CD8-positive, alpha-beta memory T cell (primary cell): Measurements from ENCODE around the gene PTPRZ1. TPM values are rescaled to one million over a fixed set of nuclear protein-coding genes. Genes with fewer than 3 reads are reported as not detected.

Experiments
- CTCF ChIA-PET: fragments of 350-600 bp; sonication (Branson Sonifier 250); formaldehyde crosslinking; loops from one replicate; lab custom pipeline; 2021; ENCODE audit warnings: antibody characterized with exemption; lab: Charles Lee
- POLR2A ChIA-PET: fragments of 350-600 bp; sonication (Branson Sonifier 250); formaldehyde crosslinking; loops from one replicate; lab custom pipeline; 2021; ENCODE audit warnings: antibody characterized with exemption; lab: Charles Lee
- DNase-seq, 5 donors: peaks; one replicate each; pipeline versions ENCODE4 v3.0.0 to v3.0.0-alpha.2; 2020 to 2022; ENCODE audit warnings: mixed read lengths in 1 of 5
- H3K27ac ChIP-seq: one replicate; pipeline ENCODE4 v1.7.0; 2013; ENCODE audit warnings: low read depth, mild to moderate bottlenecking, low read length, moderate library complexity
- H3K27me3 ChIP-seq: 2 replicates; pipeline ENCODE4 v1.7.0; 2013; ENCODE audit warnings: low read length, mild to moderate bottlenecking; ENCODE audit not compliant: insufficient read depth, poor library complexity, severe bottlenecking
- H3K36me3 ChIP-seq: 2 replicates; pipeline ENCODE4 v1.7.0; 2013; ENCODE audit warnings: mild to moderate bottlenecking, low read length, moderate library complexity; ENCODE audit not compliant: insufficient read depth
- H3K4me1 ChIP-seq: 2 replicates; pipeline ENCODE4 v1.7.0; 2013; ENCODE audit warnings: mild to moderate bottlenecking, low read length, moderate library complexity; ENCODE audit not compliant: insufficient read depth
- H3K4me3 ChIP-seq: 2 replicates; pipeline ENCODE4 v1.7.0; 2013; ENCODE audit warnings: mild to moderate bottlenecking, low read length
- H3K9me3 ChIP-seq: 2 replicates; pipeline ENCODE4 v1.7.0; 2013; ENCODE audit warnings: mild to moderate bottlenecking, low read length
- H3K27ac Mint-ChIP-seq, 8 donors: one replicate each; pipeline ENCODE4 v1.8.0; 2020 to 2021; ENCODE audit warnings: mixed read lengths in 8 of 8, mild to moderate bottlenecking in 6 of 8, inconsistent platforms in 3 of 8, moderate library complexity in 3 of 8
- H3K27me3 Mint-ChIP-seq, 2 donors: one replicate each; pipeline ENCODE4 v1.8.0; 2020 to 2021; ENCODE audit warnings: mixed read lengths in 2 of 2, mild to moderate bottlenecking in 1 of 2, moderate library complexity in 1 of 2
- H3K36me3 Mint-ChIP-seq, 3 donors: one replicate each; pipeline ENCODE4 v1.8.0; 2020 to 2021; ENCODE audit warnings: mixed read lengths in 3 of 3, inconsistent platforms in 1 of 3, mild to moderate bottlenecking in 1 of 3
- H3K4me1 Mint-ChIP-seq, 3 donors: one replicate each; pipeline ENCODE4 v1.8.0; 2020 to 2021; ENCODE audit warnings: mixed read lengths in 3 of 3, inconsistent platforms in 1 of 3, mild to moderate bottlenecking in 1 of 3
- H3K4me3 Mint-ChIP-seq, 7 donors: one replicate each; pipeline ENCODE4 v1.8.0; 2020 to 2021; ENCODE audit warnings: mixed read lengths in 7 of 7, mild to moderate bottlenecking in 6 of 7, moderate library complexity in 4 of 7, inconsistent platforms in 2 of 7
- H3K9me3 Mint-ChIP-seq, 5 donors: one replicate each; pipeline ENCODE4 v1.8.0; 2020 to 2022; ENCODE audit warnings: mixed read lengths in 5 of 5, mild to moderate bottlenecking in 3 of 5, moderate library complexity in 2 of 5, inconsistent platforms in 1 of 5
- polyA plus RNA-seq: library from polyadenylated mRNA; unstranded; fragments of 300-500 nt; fragmentation: Illumina TruSeq; gene quantifications from one replicate; pipeline ENCODE4 v1.2.3, GENCODE V29; 2021
- total RNA-seq, 2 experiments: library from RNA; stranded (reverse); gene quantifications; one replicate each; pipeline ENCODE4 v1.2.3, GENCODE V29; 2021

Gene PTPRZ1
- total and polyA plus RNA-seq, 3 experiments from 2014 or later = not detected

DNA sequence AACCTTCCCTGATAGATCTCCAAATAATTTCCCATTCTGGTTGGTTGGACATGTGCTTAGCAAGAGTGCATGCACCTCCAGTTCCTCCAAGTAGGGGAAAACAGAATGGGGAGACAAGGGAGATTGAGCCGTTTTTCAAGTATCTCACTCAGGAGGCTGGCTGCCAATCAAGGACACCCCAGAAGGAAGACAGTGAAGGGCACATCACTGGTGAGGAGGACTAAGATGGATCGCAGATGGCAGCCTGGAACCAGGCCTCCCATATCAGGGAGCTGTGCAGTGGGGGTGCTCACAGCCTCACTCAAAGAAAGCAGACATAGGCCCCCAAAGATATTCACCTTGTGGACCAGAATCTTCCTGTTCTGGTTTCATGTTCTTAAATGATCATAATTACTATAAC is 31.2 kb downstream of the PTPRZ1 start:
- Mint-ChIP-seq H3K4me3 (no peak overlapping the region), H3K27me3 (peaks cover 0 to 1% of the 10 kb centered on the region in 2 donors), H3K4me1 (no peaks in the 10 kb centered on the region), H3K27ac (no peak overlapping the region), H3K36me3 (no peaks in the 10 kb centered on the region), H3K9me3 (peaks cover 0 to 8% (median 2%) of the 10 kb centered on the region in 5 donors)
- no peak overlapping the region for H3K4me3 ChIP-seq
- no peak overlapping the region for H3K27ac ChIP-seq
- no peaks in the 10 kb centered on the region for H3K36me3 ChIP-seq
- no peak for DNase-seq
- H3K4me1 ChIP-seq = no peaks in the 10 kb centered on the region
- CTCF ChIA-PET = no interaction called here
- H3K27me3 ChIP-seq = no peaks in the 10 kb centered on the region
- no peaks in the 10 kb centered on the region for H3K9me3 ChIP-seq
- POLR2A ChIA-PET = no interaction called here

DNA sequence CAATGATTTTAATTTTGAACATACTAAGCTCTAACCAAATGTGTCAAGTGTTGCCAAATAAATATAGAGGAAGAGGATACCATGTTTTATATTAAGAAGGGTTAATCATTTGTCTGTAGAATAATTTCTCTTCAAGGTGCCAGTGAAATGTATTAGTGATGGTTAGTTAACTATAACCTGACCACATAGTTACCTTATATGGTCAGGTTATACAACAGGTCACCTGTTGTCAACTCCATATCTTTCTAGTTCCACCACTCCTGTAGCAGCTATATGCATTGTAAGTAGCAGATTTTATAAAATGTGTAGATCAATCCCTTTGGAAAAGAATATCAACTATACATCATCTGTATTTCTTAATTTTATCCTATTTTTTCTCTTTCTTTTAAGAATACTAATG is 35.1 kb downstream of the PTPRZ1 start:
- Histone ChIP-seq H3K9me3 (no peaks in the 10 kb centered on the region), H3K27me3 (no peaks in the 10 kb centered on the region), H3K36me3 (no peaks in the 10 kb centered on the region), H3K4me3 (no peak overlapping the region), H3K27ac (no peak overlapping the region), H3K4me1 (no peaks in the 10 kb centered on the region)
- Mint-ChIP-seq H3K36me3 (no peaks in the 10 kb centered on the region), H3K27me3 (peaks cover 0 to 5% of the 10 kb centered on the region in 2 donors), H3K27ac (no peak overlapping the region), H3K4me1 (no peaks in the 10 kb centered on the region), H3K4me3 (no peak overlapping the region), H3K9me3 (peaks cover 0 to 11% (median 2%) of the 10 kb centered on the region in 5 donors)
- CTCF ChIA-PET = no interaction called here
- no peak for DNase-seq
- POLR2A ChIA-PET = no interaction called here

DNA sequence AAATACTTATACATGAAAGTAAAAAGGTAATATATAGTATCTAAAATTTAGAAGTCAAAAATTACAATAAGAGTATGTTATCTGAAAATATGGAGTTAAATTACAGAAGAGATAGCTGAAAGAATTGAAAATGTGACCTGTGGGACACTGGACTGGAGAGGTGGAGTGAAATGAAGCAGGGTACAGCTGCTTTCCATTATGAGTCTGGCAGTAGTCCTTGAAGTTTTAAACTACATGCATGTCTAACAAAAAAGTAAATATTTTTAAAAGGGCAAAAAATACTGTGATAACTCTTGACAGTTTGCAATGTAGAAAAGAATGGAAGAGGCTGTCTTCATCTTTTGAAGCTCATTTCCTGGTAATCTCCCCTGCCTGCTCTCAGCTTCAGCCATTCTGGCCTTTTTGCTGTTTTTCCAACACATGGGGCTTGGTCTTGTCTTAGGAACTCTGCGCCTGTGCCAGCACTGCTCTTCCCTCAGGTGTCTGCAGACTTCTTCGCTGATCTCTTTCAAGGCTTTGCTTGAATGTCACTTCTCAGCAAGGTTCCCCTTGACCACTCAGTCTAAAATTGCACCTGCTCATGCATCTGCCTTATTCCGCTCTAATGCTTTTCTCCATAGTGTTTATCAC is 36.9 kb downstream of the PTPRZ1 start:
- Histone ChIP-seq H3K27me3 (no peaks in the 10 kb centered on the region), H3K4me1 (no peaks in the 10 kb centered on the region), H3K27ac (no peak overlapping the region), H3K36me3 (no peaks in the 10 kb centered on the region), H3K9me3 (no peaks in the 10 kb centered on the region), H3K4me3 (no peak overlapping the region)
- Mint-ChIP-seq H3K27me3 (peaks cover 0 to 3% of the 10 kb centered on the region in 2 donors), H3K27ac (no peak overlapping the region), H3K4me1 (no peaks in the 10 kb centered on the region), H3K4me3 (no peak overlapping the region), H3K36me3 (no peaks in the 10 kb centered on the region), H3K9me3 (peaks cover 0 to 11% (median 0%) of the 10 kb centered on the region in 5 donors)
- POLR2A ChIA-PET = no interaction called here
- CTCF ChIA-PET = no interaction called here
- no peak for DNase-seq

DNA sequence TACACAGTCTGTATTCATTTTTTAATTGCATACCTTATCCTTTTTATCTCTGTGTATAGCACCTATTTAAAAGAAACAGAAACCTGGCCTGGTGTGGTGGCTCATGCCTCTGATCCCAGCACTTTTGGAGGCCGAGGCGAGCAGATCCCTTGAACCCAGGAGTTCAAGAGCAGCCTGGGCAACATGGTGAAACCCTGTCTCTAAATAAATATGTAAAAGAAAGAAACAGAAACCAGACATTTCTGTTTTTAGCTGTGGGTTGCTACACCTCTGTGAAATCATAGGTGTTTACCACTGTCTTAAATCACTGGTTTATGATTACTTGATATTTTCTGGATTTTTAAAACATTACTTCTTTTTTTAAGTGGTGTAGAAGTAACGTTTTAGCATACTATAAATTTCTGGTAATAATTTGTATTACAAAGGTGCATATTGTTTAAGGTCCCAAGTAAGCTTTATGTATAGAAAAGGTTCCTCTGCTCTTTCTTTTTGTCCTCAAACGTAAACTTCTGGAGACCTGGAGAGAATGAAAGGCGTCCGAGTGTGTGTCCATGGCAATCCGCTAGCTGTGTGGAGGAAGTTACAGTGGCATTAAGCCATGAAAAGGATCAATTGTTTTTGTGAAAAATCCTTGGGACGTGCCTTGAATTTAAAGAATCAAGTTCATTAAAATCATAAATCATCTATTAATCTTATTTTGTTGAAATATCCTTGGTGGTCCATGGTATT is 41.1 kb downstream of the PTPRZ1 start:
- Histone ChIP-seq H3K9me3 (no peaks in the 10 kb centered on the region), H3K27ac (no peak overlapping the region), H3K4me1 (no peaks in the 10 kb centered on the region), H3K36me3 (no peaks in the 10 kb centered on the region), H3K27me3 (no peaks in the 10 kb centered on the region), H3K4me3 (no peak overlapping the region)
- DNase-seq = no peak
- ChIA-PET POLR2A (no interaction called here), CTCF (no interaction called here)
- Mint-ChIP-seq H3K36me3 (no peaks in the 10 kb centered on the region), H3K4me3 (no peak overlapping the region), H3K27me3 (peaks cover 0 to 3% of the 10 kb centered on the region in 2 donors), H3K27ac (no peak overlapping the region), H3K4me1 (no peaks in the 10 kb centered on the region), H3K9me3 (peaks cover 0 to 6% (median 0%) of the 10 kb centered on the region in 5 donors)

GRCh38 chr7:121914676-121915279 is 41.8 kb downstream of the PTPRZ1 start:
- H3K27ac Mint-ChIP-seq = no peak overlapping the region
- H3K36me3 Mint-ChIP-seq = no peaks in the 10 kb centered on the region
- no peaks in the 10 kb centered on the region for H3K4me1 ChIP-seq
- ChIA-PET POLR2A (no interaction called here), CTCF (no interaction called here)
- no peak for DNase-seq
- H3K27ac ChIP-seq = no peak overlapping the region
- H3K27me3 Mint-ChIP-seq = peaks cover 0 to 3% of the 10 kb centered on the region in 2 donors
- H3K4me1 Mint-ChIP-seq = no peaks in the 10 kb centered on the region
- peaks cover 0 to 4% (median 0%) of the 10 kb centered on the region in 5 donors for H3K9me3 Mint-ChIP-seq
- no peaks in the 10 kb centered on the region for H3K27me3 ChIP-seq
- no peaks in the 10 kb centered on the region for H3K36me3 ChIP-seq
- no peaks in the 10 kb centered on the region for H3K9me3 ChIP-seq
- H3K4me3 Mint-ChIP-seq = no peak overlapping the region
- no peak overlapping the region for H3K4me3 ChIP-seq

DNA sequence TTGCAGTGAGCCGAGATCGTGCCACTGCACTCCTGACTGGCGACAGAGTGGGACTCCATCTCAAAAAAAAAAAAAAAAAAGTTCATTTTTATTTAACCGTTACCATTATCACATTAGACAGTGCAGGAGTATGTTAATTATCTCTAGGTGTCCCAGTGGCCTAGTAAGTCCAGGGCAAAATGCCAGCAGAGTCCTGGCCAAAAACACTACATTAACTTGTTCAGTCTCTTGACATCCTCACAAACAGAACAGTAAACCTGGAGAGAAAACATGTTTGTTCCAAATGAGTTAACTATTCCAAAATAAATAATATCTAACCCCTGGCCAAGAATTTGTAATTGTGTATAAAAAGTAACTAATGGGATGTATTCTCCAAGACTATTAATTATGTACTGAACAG is 43.2 kb downstream of the PTPRZ1 start:
- peaks cover 0 to 4% (median 0%) of the 10 kb centered on the region in 5 donors for H3K9me3 Mint-ChIP-seq
- Histone ChIP-seq H3K36me3 (no peaks in the 10 kb centered on the region), H3K4me3 (no peak overlapping the region), H3K27ac (no peak overlapping the region), H3K27me3 (no peaks in the 10 kb centered on the region), H3K9me3 (no peaks in the 10 kb centered on the region), H3K4me1 (no peaks in the 10 kb centered on the region)
- no peak overlapping the region for H3K4me3 Mint-ChIP-seq
- no peaks in the 10 kb centered on the region for H3K4me1 Mint-ChIP-seq
- DNase-seq = no peak
- CTCF ChIA-PET = no interaction called here
- POLR2A ChIA-PET = no interaction called here
- no peak overlapping the region for H3K27ac Mint-ChIP-seq
- peaks cover 0 to 1% of the 10 kb centered on the region in 2 donors for H3K27me3 Mint-ChIP-seq
- H3K36me3 Mint-ChIP-seq = no peaks in the 10 kb centered on the region

DNA sequence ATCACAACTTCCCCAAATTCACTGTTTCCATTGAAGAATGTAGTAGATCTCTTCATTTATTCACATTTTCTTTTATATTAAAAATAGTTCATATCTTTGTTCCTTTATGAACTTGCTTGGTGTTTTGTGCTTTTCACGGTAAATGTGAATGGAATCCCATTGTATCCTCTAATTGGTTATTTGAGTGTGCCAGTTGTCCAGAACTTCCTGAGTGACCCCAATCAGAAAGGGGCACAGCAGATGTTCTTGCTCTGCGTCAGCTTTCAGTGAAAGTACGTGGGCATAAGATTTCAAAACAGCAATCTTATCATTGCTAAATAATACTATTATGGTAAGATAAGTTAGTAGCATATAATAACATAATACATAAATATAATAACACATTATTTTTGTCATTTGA is 47.0 kb downstream of the PTPRZ1 start:
- H3K36me3 ChIP-seq = no peaks in the 10 kb centered on the region
- Mint-ChIP-seq H3K9me3 (peaks cover 0 to 2% (median 0%) of the 10 kb centered on the region in 5 donors), H3K4me3 (no peak overlapping the region), H3K27ac (no peak overlapping the region), H3K36me3 (no peaks in the 10 kb centered on the region), H3K4me1 (no peaks in the 10 kb centered on the region), H3K27me3 (no peaks in the 10 kb centered on the region)
- no peak for DNase-seq
- POLR2A ChIA-PET = no interaction called here
- no peaks in the 10 kb centered on the region for H3K4me1 ChIP-seq
- no peaks in the 10 kb centered on the region for H3K9me3 ChIP-seq
- no peak overlapping the region for H3K27ac ChIP-seq
- CTCF ChIA-PET = no interaction called here
- no peak overlapping the region for H3K4me3 ChIP-seq
- no peaks in the 10 kb centered on the region for H3K27me3 ChIP-seq
